ENCODE results near the gene PHYKPL.

DNA sequence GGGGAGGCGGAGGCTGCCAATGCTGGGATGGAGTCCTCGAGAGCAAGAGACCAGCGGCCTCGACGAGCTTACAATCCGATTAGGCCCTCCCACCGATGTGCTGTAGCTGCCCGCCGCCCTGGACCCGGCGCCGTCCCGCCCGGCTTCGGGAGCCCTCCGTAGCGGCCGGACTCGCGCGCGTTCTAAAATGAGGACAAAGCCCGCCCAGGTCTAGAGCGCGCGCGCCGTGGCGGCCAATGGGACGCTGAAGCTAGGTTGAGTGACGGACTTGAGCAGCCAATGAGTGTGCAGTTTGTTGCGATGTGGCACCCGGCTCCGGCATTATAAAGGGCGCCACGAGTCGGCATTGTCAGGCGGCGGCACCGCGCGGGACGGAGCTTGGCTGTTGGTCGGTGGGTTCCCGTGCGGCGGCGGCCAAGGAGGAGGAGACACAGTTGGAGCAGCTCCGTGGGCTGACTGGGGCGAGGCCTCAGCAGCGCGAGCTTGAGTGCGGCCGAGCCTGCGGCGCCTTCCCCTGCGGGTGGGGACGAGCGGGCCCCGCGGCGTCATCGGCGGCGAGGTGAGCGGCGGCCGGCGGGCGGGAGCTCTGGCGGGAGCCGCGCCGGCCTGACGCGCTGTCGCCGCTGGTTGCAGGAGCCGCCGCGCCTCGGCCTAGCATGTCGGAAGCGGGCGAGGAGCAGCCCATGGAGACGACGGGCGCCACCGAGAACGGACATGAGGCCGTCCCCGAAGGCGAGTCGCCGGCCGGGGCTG, 28.2 kb downstream of the PHYKPL start, which contains the start of gene HNRNPAB:
- TF ChIP-seq CTCF (IDR thresholded peaks at IDR 0.05): peak in 1 of 4 experiments; percentile 22
- peak; percentile 99 for TF ChIP-seq POLR2AphosphoS5 (IDR thresholded peaks at IDR 0.05)

Data from prostate gland (tissue), 2 donors.